ENCODE data around the gene PCIF1. TPM values are rescaled to one million over a fixed set of nuclear protein-coding genes. Genes with fewer than 3 reads are reported as not detected.

PCIF1 gene
- total RNA-seq, 1 donor from 2014 or later = 13.0 TPM

GRCh38 chr20:45969712-45970634 is 35.5 kb downstream of the PCIF1 start:
- Histone ChIP-seq H3K9me3 (ENCODE audit: insufficient read depth, low read depth, low read length) (no peaks in the 10 kb centered on the region), H3K36me3 (ENCODE audit: insufficient read depth, low read length) (peaks cover 28% of the 10 kb centered on the region), H2AFZ (ENCODE audit: low read depth, low read length) (no peak overlapping the region), H3K4me2 (ENCODE audit: low read length) (peak overlapping the region; percentile 83), H3K27me3 (ENCODE audit: insufficient read depth, low read length) (no peaks in the 10 kb centered on the region), H3K4me1 (ENCODE audit: insufficient read depth, low read length) (peaks cover 36% of the 10 kb centered on the region), H4K20me1 (ENCODE audit: insufficient read depth, low read length) (peaks cover 32% of the 10 kb centered on the region), H3K79me2 (ENCODE audit: insufficient read depth, low read length) (peaks cover 43% of the 10 kb centered on the region), H3K4me3 (ENCODE audit: insufficient read depth, low read depth, low read length) (peak overlapping the region; percentile 86), H3K27ac (ENCODE audit: low read depth, low read length) (peak overlapping the region; percentile 100), H3K9ac (ENCODE audit: low read length) (peak overlapping the region; percentile 96)
- TF ChIP-seq EZH2 (IDR thresholded peaks at IDR 0.05; ENCODE audit: insufficient read depth, low read length) (no peak), CTCF (IDR thresholded peaks at IDR 0.05; ENCODE audit: insufficient read depth, low read depth, low read length) (peak; percentile 70)
- Mint-ChIP-seq H3K27me3 (ENCODE audit: low read depth, unreplicated experiment) (no peaks in the 10 kb centered on the region), H3K4me1 (ENCODE audit: low read depth, unreplicated experiment) (peaks cover 17% of the 10 kb centered on the region), H3K27ac (ENCODE audit: unreplicated experiment) (peak overlapping the region; percentile 86), H3K4me3 (ENCODE audit: unreplicated experiment) (peak overlapping the region; percentile 94), H3K36me3 (ENCODE audit: low read depth, unreplicated experiment) (peaks cover 2% of the 10 kb centered on the region), H3K9me3 (ENCODE audit: unreplicated experiment) (no peaks in the 10 kb centered on the region)
- DNase-seq (ENCODE audit: low read depth) (peak; percentile 45), FAIRE-seq (no peak)

GRCh38 chr20:45970646-45971424 is 36.4 kb downstream of the PCIF1 start:
- Mint-ChIP-seq H3K4me3 (ENCODE audit: unreplicated experiment) (peak overlapping the region; percentile 94), H3K27me3 (ENCODE audit: low read depth, unreplicated experiment) (no peaks in the 10 kb centered on the region), H3K36me3 (ENCODE audit: low read depth, unreplicated experiment) (no peaks in the 10 kb centered on the region), H3K9me3 (ENCODE audit: unreplicated experiment) (no peaks in the 10 kb centered on the region), H3K4me1 (ENCODE audit: low read depth, unreplicated experiment) (peaks cover 17% of the 10 kb centered on the region), H3K27ac (ENCODE audit: unreplicated experiment) (peak overlapping the region; percentile 23)
- peak overlapping the region; percentile 100 for H3K27ac ChIP-seq (ENCODE audit: low read depth, low read length)
- no peaks in the 10 kb centered on the region for H3K27me3 ChIP-seq (ENCODE audit: insufficient read depth, low read length)
- peaks cover 43% of the 10 kb centered on the region for H3K79me2 ChIP-seq (ENCODE audit: insufficient read depth, low read length)
- peaks cover 32% of the 10 kb centered on the region for H4K20me1 ChIP-seq (ENCODE audit: insufficient read depth, low read length)
- no peak for FAIRE-seq
- TF ChIP-seq EZH2 (IDR thresholded peaks at IDR 0.05; ENCODE audit: insufficient read depth, low read length) (no peak), CTCF (IDR thresholded peaks at IDR 0.05; ENCODE audit: insufficient read depth, low read depth, low read length) (no peak)
- peak overlapping the region; percentile 96 for H2AFZ ChIP-seq (ENCODE audit: low read depth, low read length)
- no peaks in the 10 kb centered on the region for H3K9me3 ChIP-seq (ENCODE audit: insufficient read depth, low read depth, low read length)
- no peak for DNase-seq (ENCODE audit: low read depth)
- H3K4me3 ChIP-seq (ENCODE audit: insufficient read depth, low read depth, low read length) = peak overlapping the region; percentile 86
- peaks cover 22% of the 10 kb centered on the region for H3K36me3 ChIP-seq (ENCODE audit: insufficient read depth, low read length)
- peak overlapping the region; percentile 96 for H3K9ac ChIP-seq (ENCODE audit: low read length)
- H3K4me1 ChIP-seq (ENCODE audit: insufficient read depth, low read length) = peaks cover 36% of the 10 kb centered on the region
- peak overlapping the region; percentile 83 for H3K4me2 ChIP-seq (ENCODE audit: low read length)

Measured in astrocyte (in vitro differentiated cells and primary cell).